K562 (cell line): ENCODE results near the gene NTSR2.

ENCODE experiments used
- ATF7 ChIP-seq: fragments of 450-650 bp; IDR thresholded peaks from 2 replicates; pipeline ENCODE4 v1.7.1; 2014; ENCODE audit warnings: mild to moderate bottlenecking, moderate library complexity
- ILF3 ChIP-seq: fragments of 450-650 bp; IDR thresholded peaks from 2 replicates; pipeline ENCODE4 v1.6.1; 2018; ENCODE audit warnings: antibody characterized with exemption, mild to moderate bottlenecking, moderate library complexity, borderline replicate concordance
- KDM4B ChIP-seq, 2 experiments: fragments of 450-650 bp in 1 of 2; sonication (generic) in 1 of 2; IDR thresholded peaks; 2 replicates each; pipeline ENCODE4 v1.6.1; 2016 to 2017; ENCODE audit warnings: borderline replicate concordance in 2 of 2, antibody characterized with exemption in 1 of 2, low read depth in 1 of 2, mild to moderate bottlenecking in 1 of 2
- NFE2L1 ChIP-seq: fragments of 450-650 bp; IDR thresholded peaks from 2 replicates; pipeline ENCODE4 v1.6.1; 2016; ENCODE audit warnings: missing genetic modification characterization, low read depth, mild to moderate bottlenecking, missing compliant biosample characterization, moderate library complexity, borderline replicate concordance
- POLR2A ChIP-seq: fragments of 450-650 bp; conservative IDR thresholded peaks from 2 replicates; pipeline ENCODE4 v1.6.1; 2016
- STAG1 ChIP-seq: sonication (generic); formaldehyde crosslinking; IDR thresholded peaks from 2 replicates; pipeline ENCODE4 v1.5.0; 2020; ENCODE audit warnings: missing genetic modification reagents, borderline replicate concordance
- ZNF324 ChIP-seq: fragments of 250-450 bp; sonication (Bioruptor Pico); IDR thresholded peaks from 2 replicates; pipeline ENCODE4 v1.4.0; 2020; ENCODE audit warnings: mild to moderate bottlenecking
- TF ChIP-seq, protein P1 (sequence below), 3 experiments: IDR thresholded peaks in 2 of 3; conservative IDR thresholded peaks in 1 of 3; 2 replicates each; pipeline ENCODE4 v1.5.1; 2011 to 2012; ENCODE audit warnings: low read length in 3 of 3, mild to moderate bottlenecking in 3 of 3, control low read depth in 2 of 3, improper control_type of control experiment in 1 of 3, inconsistent platforms in 1 of 3, low read depth in 1 of 3, mixed read lengths in 1 of 3, moderate library complexity in 1 of 3; ENCODE audit not compliant: insufficient read depth in 2 of 3
- TF ChIP-seq, protein P2 (sequence below), 3 experiments: fragments of 200-800 bp in 1 of 3; fragments of 250-450 bp in 1 of 3; fragments of 450-650 bp in 1 of 3; sonication (Bioruptor Pico) in 1 of 3; sonication (Bioruptor generic) in 1 of 3; formaldehyde crosslinking in 1 of 3; IDR thresholded peaks; 2 replicates each; pipeline versions ENCODE4 v1.6.1 to v1.8.0; 2016 to 2022; ENCODE audit warnings: mild to moderate bottlenecking in 2 of 3, missing genetic modification characterization in 2 of 3, missing compliant biosample characterization in 1 of 3, moderate library complexity in 1 of 3

DNA sequence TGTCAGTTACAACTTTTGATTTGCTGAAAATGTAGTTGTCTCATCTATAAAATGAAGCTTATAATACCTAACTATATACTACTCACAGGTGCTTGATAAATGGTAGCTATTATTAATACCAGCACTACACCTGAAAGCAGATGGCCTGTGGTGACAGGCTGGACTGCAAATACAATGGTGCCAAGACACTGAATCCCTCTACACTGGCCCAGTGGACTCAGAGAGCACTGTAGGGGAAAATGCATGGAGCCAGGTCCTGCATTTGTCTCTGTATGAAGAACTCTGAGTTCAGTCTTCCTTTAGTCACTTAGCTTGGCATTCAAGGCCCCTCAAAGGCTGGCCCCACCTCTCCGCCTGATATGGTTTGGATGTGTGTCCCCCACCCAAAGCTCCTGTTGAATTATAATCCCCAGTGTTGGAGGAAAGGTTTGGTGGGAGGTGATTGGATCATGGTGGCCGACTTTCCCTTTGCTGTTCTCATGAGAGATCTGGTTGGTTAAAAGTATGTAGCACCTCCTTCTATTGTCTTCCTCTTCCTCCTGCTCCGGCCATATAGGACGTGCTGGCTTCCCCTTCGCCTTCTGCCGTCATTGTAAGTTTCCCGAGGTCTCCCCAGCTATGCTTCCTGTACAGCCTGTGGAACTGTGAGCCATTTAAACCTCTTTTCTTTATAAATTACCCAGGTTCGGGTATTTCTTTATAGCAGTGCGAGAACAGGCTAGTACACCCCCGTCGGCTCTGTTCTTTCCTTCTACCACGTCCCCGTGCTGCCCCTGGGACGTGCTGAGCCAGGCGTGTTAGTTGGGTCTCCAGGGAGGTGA, 11.1 kb upstream of the NTSR2 start:
- TF ChIP-seq STAG1 (CRISPR knock-in tag) = no peak
- TF ChIP-seq, protein P1, sequence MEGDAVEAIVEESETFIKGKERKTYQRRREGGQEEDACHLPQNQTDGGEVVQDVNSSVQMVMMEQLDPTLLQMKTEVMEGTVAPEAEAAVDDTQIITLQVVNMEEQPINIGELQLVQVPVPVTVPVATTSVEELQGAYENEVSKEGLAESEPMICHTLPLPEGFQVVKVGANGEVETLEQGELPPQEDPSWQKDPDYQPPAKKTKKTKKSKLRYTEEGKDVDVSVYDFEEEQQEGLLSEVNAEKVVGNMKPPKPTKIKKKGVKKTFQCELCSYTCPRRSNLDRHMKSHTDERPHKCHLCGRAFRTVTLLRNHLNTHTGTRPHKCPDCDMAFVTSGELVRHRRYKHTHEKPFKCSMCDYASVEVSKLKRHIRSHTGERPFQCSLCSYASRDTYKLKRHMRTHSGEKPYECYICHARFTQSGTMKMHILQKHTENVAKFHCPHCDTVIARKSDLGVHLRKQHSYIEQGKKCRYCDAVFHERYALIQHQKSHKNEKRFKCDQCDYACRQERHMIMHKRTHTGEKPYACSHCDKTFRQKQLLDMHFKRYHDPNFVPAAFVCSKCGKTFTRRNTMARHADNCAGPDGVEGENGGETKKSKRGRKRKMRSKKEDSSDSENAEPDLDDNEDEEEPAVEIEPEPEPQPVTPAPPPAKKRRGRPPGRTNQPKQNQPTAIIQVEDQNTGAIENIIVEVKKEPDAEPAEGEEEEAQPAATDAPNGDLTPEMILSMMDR (IDR thresholded peaks at IDR 0.05 in 2 of 3, conservative IDR thresholded peaks at IDR 0.05 in 1 of 3; ENCODE audit: insufficient read depth in 2 of 3, low read depth in 1 of 3, low read length in 3 of 3) = no peak
- TF ChIP-seq POLR2A = no peak
- TF ChIP-seq, protein P2, sequence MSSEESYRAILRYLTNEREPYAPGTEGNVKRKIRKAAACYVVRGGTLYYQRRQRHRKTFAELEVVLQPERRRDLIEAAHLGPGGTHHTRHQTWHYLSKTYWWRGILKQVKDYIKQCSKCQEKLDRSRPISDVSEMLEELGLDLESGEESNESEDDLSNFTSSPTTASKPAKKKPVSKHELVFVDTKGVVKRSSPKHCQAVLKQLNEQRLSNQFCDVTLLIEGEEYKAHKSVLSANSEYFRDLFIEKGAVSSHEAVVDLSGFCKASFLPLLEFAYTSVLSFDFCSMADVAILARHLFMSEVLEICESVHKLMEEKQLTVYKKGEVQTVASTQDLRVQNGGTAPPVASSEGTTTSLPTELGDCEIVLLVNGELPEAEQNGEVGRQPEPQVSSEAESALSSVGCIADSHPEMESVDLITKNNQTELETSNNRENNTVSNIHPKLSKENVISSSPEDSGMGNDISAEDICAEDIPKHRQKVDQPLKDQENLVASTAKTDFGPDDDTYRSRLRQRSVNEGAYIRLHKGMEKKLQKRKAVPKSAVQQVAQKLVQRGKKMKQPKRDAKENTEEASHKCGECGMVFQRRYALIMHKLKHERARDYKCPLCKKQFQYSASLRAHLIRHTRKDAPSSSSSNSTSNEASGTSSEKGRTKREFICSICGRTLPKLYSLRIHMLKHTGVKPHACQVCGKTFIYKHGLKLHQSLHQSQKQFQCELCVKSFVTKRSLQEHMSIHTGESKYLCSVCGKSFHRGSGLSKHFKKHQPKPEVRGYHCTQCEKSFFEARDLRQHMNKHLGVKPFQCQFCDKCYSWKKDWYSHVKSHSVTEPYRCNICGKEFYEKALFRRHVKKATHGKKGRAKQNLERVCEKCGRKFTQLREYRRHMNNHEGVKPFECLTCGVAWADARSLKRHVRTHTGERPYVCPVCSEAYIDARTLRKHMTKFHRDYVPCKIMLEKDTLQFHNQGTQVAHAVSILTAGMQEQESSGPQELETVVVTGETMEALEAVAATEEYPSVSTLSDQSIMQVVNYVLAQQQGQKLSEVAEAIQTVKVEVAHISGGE (CRISPR knock-in tag; IDR thresholded peaks at IDR 0.05) = no peak
- no peak for TF ChIP-seq KDM4B (IDR thresholded peaks at IDR 0.05; ENCODE audit: borderline replicate concordance in 2 of 2, low read depth in 1 of 2)
- TF ChIP-seq ZNF324 = no peak
- no peak for TF ChIP-seq NFE2L1 (tag)
- no peak for TF ChIP-seq ATF7
- TF ChIP-seq ILF3 = no peak
